ENCODE results near the gene PAPPA. TPM values are rescaled to one million over a fixed set of nuclear protein-coding genes. Genes with fewer than 3 reads are reported as not detected.
A peak's percentile ranks its signal among the peaks of the same experiment; 100 is the strongest.

Gene PAPPA
- 10 to 100 TPM in 1 of 4 donors, 1 to 10 TPM in 1, under 1 TPM in 2; 0.29 to 17.1 (median 2.4) TPM for total RNA-seq

DNA sequence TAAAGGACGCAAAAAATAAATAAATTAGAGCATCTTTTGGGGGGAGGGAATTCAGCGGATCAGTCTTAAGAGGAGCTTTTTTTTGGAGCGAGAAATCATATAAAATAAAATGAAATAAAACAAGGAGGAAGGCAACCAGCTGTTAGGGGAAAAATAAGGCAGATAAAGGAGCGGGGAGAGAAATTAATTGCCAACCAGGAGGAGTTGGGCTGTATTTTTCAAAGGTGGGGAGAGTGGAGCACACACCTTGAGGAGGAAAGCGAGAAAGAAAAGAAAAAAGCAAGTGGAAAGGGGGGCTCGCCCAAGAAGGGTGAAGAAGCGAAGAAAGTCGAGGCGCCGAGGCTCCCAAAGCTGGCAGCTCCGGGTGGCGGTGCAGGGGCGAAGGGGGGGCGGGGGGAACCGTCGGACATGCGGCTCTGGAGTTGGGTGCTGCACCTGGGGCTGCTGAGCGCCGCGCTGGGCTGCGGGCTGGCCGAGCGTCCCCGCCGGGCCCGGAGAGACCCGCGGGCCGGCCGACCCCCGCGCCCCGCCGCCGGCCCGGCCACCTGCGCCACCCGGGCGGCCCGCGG is at the start of gene PAPPA:
TSS of gene PAPPA (plus strand) at position 27 of the 569 bp plus-strand sequence. CDS start at position 409, 382 bp downstream.
- H3K27me3 ChIP-seq, result no peaks in the 10 kb centered on the region
- peak; percentile 37 to 49 for DNase-seq
- H3K9me3 ChIP-seq, result no peaks in the 10 kb centered on the region
- intact Hi-C loops (cut with DNase I; ENCODE audit: low total_unique reads), result loop anchor here (10.0 kb wide), 1 partner anchor 211 kb away; no protein-coding TSS in a partner anchor
- TF ChIP-seq, protein P1, sequence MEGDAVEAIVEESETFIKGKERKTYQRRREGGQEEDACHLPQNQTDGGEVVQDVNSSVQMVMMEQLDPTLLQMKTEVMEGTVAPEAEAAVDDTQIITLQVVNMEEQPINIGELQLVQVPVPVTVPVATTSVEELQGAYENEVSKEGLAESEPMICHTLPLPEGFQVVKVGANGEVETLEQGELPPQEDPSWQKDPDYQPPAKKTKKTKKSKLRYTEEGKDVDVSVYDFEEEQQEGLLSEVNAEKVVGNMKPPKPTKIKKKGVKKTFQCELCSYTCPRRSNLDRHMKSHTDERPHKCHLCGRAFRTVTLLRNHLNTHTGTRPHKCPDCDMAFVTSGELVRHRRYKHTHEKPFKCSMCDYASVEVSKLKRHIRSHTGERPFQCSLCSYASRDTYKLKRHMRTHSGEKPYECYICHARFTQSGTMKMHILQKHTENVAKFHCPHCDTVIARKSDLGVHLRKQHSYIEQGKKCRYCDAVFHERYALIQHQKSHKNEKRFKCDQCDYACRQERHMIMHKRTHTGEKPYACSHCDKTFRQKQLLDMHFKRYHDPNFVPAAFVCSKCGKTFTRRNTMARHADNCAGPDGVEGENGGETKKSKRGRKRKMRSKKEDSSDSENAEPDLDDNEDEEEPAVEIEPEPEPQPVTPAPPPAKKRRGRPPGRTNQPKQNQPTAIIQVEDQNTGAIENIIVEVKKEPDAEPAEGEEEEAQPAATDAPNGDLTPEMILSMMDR (IDR thresholded peaks at IDR 0.05), result no peak
- H3K27ac ChIP-seq, result peak within 1 kb of the TSS; percentile 93
- no peaks in the 10 kb centered on the region for H3K4me1 ChIP-seq
- no peaks in the 10 kb centered on the region for H3K36me3 ChIP-seq
- peak within 1 kb of the TSS; percentile 47 to 56 for H3K4me3 ChIP-seq

DNA sequence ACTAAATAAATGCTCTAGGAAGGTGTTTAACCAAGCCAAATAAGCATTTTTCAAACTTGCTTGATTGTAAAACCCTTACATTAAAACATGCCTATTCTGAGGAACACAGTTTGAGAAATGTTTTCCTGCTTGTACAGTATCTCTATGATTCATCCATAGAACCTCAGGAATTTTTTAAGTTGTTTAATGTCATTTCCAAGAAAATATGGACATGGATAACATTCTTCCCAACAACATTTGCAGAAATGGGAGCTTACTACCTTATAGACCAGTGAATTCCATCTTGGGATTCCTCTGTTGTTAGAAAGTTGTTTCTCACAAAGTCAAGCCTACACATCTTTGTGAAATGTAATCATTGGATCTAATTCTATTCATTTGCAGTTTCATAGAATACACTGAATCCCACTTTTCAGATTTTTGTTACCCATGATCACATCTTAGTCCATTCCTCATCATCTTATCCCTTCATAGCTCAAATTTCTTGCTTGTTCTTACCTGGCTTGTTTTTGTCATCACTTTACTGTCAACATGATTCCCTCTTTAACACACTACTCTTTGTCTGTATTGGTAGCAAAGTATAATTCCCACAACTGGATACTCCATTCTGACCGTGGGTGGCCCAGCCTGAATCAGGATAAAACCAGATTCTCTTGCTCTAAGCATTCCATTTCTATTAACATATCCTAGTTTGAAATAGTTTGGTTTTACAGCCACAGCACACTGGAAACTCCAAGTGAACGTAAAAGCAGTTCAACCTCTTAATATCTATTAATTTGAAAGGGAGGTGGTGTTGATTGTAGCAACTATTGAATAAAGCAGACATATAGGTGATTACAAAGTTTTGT is 49.4 kb upstream of the PAPPA start:
- H3K27ac ChIP-seq, result no peak overlapping the region
- no peaks in the 10 kb centered on the region for H3K36me3 ChIP-seq
- DNase-seq, result no peak
- TF ChIP-seq POLR2A (IDR thresholded peaks at IDR 0.05), result no peak
- TF ChIP-seq, protein P1 (IDR thresholded peaks at IDR 0.05), result no peak
- intact Hi-C loops (cut with DNase I; ENCODE audit: low total_unique reads), result no loop called here
- H3K4me1 ChIP-seq, result no peaks in the 10 kb centered on the region
- H3K9me3 ChIP-seq, result no peaks in the 10 kb centered on the region
- no peak overlapping the region for H3K4me3 ChIP-seq
- H3K27me3 ChIP-seq, result no peaks in the 10 kb centered on the region

DNA sequence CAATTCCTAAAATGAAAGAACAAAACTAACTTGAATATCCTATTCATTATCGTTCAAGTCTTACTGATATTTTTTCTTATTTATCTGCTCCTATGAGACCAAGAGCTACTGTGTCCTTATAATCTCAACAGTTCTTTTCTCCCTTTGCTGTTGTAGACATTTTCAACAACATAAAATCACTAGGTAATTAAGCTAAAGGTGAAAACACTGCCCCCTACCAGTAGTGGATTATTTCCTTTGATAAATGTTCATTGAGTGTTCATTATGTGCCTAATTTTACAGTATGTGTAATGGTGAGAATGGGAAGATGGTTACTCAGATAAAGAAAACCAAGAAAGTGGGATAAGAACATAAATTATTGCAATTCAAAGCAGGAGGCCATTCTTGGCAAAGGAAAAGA is 41.4 kb upstream of the PAPPA start:
- Histone ChIP-seq H3K27me3 (no peaks in the 10 kb centered on the region), H3K9me3 (no peaks in the 10 kb centered on the region), H3K27ac (no peak overlapping the region), H3K36me3 (no peaks in the 10 kb centered on the region), H3K4me3 (no peak overlapping the region), H3K4me1 (no peaks in the 10 kb centered on the region)
- DNase-seq, result no peak
- intact Hi-C loops (cut with DNase I; ENCODE audit: low total_unique reads), result no loop called here
- TF ChIP-seq, protein P1 (IDR thresholded peaks at IDR 0.05), result no peak
- no peak for TF ChIP-seq POLR2A (IDR thresholded peaks at IDR 0.05)

DNA sequence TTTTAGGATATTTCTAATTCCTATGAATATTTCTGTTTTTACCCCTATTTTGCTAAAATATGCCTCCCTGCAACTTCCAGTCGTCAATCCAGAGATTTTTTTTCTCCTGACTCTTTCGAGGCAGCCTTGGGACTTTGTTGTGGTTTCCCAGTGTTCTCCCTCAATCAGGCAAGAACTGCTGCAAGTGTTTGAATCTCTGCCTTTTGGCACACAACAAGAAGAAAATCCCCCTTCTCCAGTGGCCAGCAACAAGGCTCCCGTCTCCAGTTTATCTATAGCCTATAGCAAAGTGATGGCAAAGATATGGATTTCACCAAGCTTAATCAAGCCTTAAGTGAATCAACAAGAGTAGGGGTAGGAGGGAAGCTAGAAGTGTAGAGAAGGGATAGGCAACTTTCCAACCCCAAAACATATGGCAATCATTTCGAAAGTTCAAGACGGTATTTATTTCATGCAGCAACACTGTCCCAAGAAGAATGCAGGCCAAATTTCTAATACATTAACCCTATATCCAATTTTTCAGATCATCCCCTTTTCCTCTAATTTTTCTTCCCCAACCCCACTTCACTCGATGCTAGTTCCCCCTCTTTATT is 37.7 kb upstream of the PAPPA start:
- TF ChIP-seq POLR2A (IDR thresholded peaks at IDR 0.05), result no peak
- TF ChIP-seq, protein P1 (IDR thresholded peaks at IDR 0.05), result no peak

GRCh38 chr9:116116393-116116792 is 37.2 kb upstream of the PAPPA start:
- H3K36me3 ChIP-seq, result no peaks in the 10 kb centered on the region
- H3K27ac ChIP-seq, result no peak overlapping the region
- DNase-seq, result no peak
- intact Hi-C loops (cut with DNase I; ENCODE audit: low total_unique reads), result no loop called here
- H3K4me3 ChIP-seq, result no peak overlapping the region
- no peaks in the 10 kb centered on the region for H3K9me3 ChIP-seq
- H3K27me3 ChIP-seq, result no peaks in the 10 kb centered on the region
- H3K4me1 ChIP-seq, result no peaks in the 10 kb centered on the region
- TF ChIP-seq, protein P1 (IDR thresholded peaks at IDR 0.05), result no peak
- no peak for TF ChIP-seq POLR2A (IDR thresholded peaks at IDR 0.05)

More for the DNA sequence above, 37.7 kb upstream of the PAPPA start:
- no peaks in the 10 kb centered on the region for H3K27me3 ChIP-seq
- no peaks in the 10 kb centered on the region for H3K4me1 ChIP-seq
- H3K9me3 ChIP-seq, result no peaks in the 10 kb centered on the region
- intact Hi-C loops (cut with DNase I; ENCODE audit: low total_unique reads), result no loop called here
- no peaks in the 10 kb centered on the region for H3K36me3 ChIP-seq
- no peak overlapping the region for H3K27ac ChIP-seq
- no peak for DNase-seq
- H3K4me3 ChIP-seq, result no peak overlapping the region

All from uterus (tissue), 4 donors.